B cell (primary cell): ENCODE results near the gene NPAS4. TPM values are rescaled to one million over a fixed set of nuclear protein-coding genes. Genes with fewer than 3 reads are reported as not detected.
A peak's percentile ranks its signal among the peaks of the same experiment; 100 is the strongest.

ENCODE experiments used
- ATAC-seq: fragments of 200-7000 bp; cut with Tn5 transposase; one replicate; pipeline ENCODE4 v1.10.0; 2021; ENCODE audit warnings: low read depth, mild to moderate bottlenecking, moderate number of reproducible peaks, moderate library complexity
- CTCF ChIA-PET: fragments of 350-600 bp; sonication (Branson Sonifier 250); formaldehyde crosslinking; loops from one replicate; lab custom pipeline; 2021; ENCODE audit warnings: antibody characterized with exemption, inconsistent platforms; lab: Charles Lee
- POLR2A ChIA-PET: fragments of 350-600 bp; sonication (Branson Sonifier 250); formaldehyde crosslinking; loops from one replicate; lab custom pipeline; 2021; ENCODE audit warnings: antibody characterized with exemption; lab: Charles Lee
- DNase-seq: peaks from one replicate; pipeline ENCODE4 v3.0.0; 2013
- H2AFZ ChIP-seq: 2 replicates; pipeline ENCODE4 v1.6.1; 2012; ENCODE audit warnings: mild to moderate bottlenecking, low read depth, low read length; ENCODE audit not compliant: insufficient read depth, poor library complexity, severe bottlenecking
- H3K27ac ChIP-seq, 2 donors: 1 replicate in 1 of 2; 2 replicates in 1 of 2; pipeline ENCODE4 v1.5.1; 2012 to 2013; ENCODE audit warnings: low read length in 2 of 2, mild to moderate bottlenecking in 2 of 2, moderate library complexity in 1 of 2
- H3K27me3 ChIP-seq, 4 experiments: fragments of 200-600 bp in 1 of 4; sonication (generic) in 1 of 4; replicated peaks in 1 of 4; 1 replicate in 2 of 4; 2 replicates in 2 of 4; pipeline versions ENCODE4 v1.6.1 to v1.7.0; 2013 to 2016; ENCODE audit warnings: low read length in 3 of 4, mild to moderate bottlenecking in 2 of 4, mixed read lengths in 1 of 4, moderate library complexity in 1 of 4; ENCODE audit not compliant: insufficient read depth in 4 of 4, control insufficient read depth in 3 of 4; ENCODE audit errors: control extremely low read depth in 1 of 4
- H3K36me3 ChIP-seq, 2 experiments: replicated peaks in 1 of 2; 1 replicate in 1 of 2; 2 replicates in 1 of 2; pipeline versions ENCODE4 v1.6.1 to v1.7.1; 2013; ENCODE audit warnings: low read length in 1 of 2; ENCODE audit not compliant: insufficient read depth in 2 of 2, control insufficient read depth in 1 of 2; ENCODE audit errors: control extremely low read depth in 1 of 2, extremely low read depth in 1 of 2
- H3K4me1 ChIP-seq, 2 donors: fragments of 200-600 bp in 1 of 2; sonication (generic) in 1 of 2; 1 replicate in 1 of 2; 2 replicates in 1 of 2; pipeline versions ENCODE4 v1.5.1 to v1.6.1; 2013 to 2017; ENCODE audit warnings: low read length in 2 of 2; ENCODE audit not compliant: control insufficient read depth in 2 of 2, insufficient read depth in 2 of 2
- H3K4me2 ChIP-seq: replicated peaks from 2 replicates; pipeline ENCODE3; 2012; ENCODE audit warnings: mild to moderate bottlenecking, low read depth, low read length; ENCODE audit not compliant: poor library complexity, severe bottlenecking
- H3K4me3 ChIP-seq, 5 experiments: fragments of 200-600 bp in 1 of 5; sonication (generic) in 1 of 5; 1 replicate in 3 of 5; 2 replicates in 2 of 5; pipeline versions ENCODE4 v1.5.1 to v1.7.0; 2011 to 2016; ENCODE audit warnings: low read length in 4 of 5, mild to moderate bottlenecking in 4 of 5, low read depth in 2 of 5, control low read depth in 1 of 5, moderate library complexity in 1 of 5; ENCODE audit not compliant: insufficient read depth in 1 of 5; ENCODE audit errors: control extremely low read depth in 1 of 5, extremely low read depth in 1 of 5
- H3K79me2 ChIP-seq: fragments of 200-600 bp; sonication (generic); one replicate; pipeline ENCODE4 v1.6.0; 2016; ENCODE audit warnings: low read length; ENCODE audit not compliant: control insufficient read depth, insufficient read depth
- H3K9ac ChIP-seq: fragments of 200-600 bp; sonication (generic); 2 replicates; pipeline ENCODE4 v1.6.1; 2017; ENCODE audit warnings: mild to moderate bottlenecking, low read length, moderate library complexity
- H3K9me3 ChIP-seq, 3 donors: one replicate each; pipeline versions ENCODE4 v1.6.1 to v1.7.1; 2013; ENCODE audit warnings: low read length in 2 of 3; ENCODE audit not compliant: control insufficient read depth in 2 of 3, insufficient read depth in 1 of 3; ENCODE audit errors: control extremely low read depth in 1 of 3
- H4K20me1 ChIP-seq: 2 replicates; pipeline ENCODE4 v1.6.0; 2012; ENCODE audit warnings: mild to moderate bottlenecking, low read length; ENCODE audit not compliant: insufficient read depth, control insufficient read depth, poor library complexity, severe bottlenecking
- H3K27ac Mint-ChIP-seq: one replicate; pipeline ENCODE4 v1.8.0; 2021; ENCODE audit warnings: mixed read lengths
- H3K27me3 Mint-ChIP-seq: one replicate; pipeline ENCODE4 v1.8.0; 2021; ENCODE audit warnings: mixed read lengths
- H3K4me1 Mint-ChIP-seq: one replicate; pipeline ENCODE4 v1.8.0; 2021; ENCODE audit warnings: mixed read lengths
- H3K4me3 Mint-ChIP-seq: one replicate; pipeline ENCODE4 v1.8.0; 2021; ENCODE audit warnings: mixed read lengths
- H3K9me3 Mint-ChIP-seq: one replicate; pipeline ENCODE4 v1.8.0; 2022; ENCODE audit warnings: mixed read lengths; ENCODE audit not compliant: insufficient read depth
- EZH2 ChIP-seq: IDR thresholded peaks from 2 replicates; pipeline ENCODE4 v1.6.1; 2012; ENCODE audit warnings: borderline replicate concordance, low read depth, mild to moderate bottlenecking, moderate library complexity, low read length; ENCODE audit not compliant: insufficient read depth, poor library complexity, severe bottlenecking
- WGBS: methylation state at CpG from one replicate; pipeline ENCODE4 v1.1.5; 2013; ENCODE audit warnings: missing lambda C conversion rate; ENCODE audit not compliant: insufficient coverage; 5-methylcytosine and 5-hydroxymethylcytosine counted together
- intact Hi-C: fragments of 100-400 bp; cut with micrococcal nuclease; formaldehyde crosslinking; loops from one replicate; pipeline ENCODE4 v1.10.0; 2022
- polyA plus RNA-seq: library from polyadenylated mRNA; depleted of rRNA; stranded (reverse); fragments of >200 nt; gene quantifications from 2 replicates; pipeline ENCODE4 v1.2.3, GENCODE V29; 2012
- total RNA-seq, 2 donors: library from RNA; stranded (reverse); fragments of 120-200 nt in 1 of 2; gene quantifications; 1 replicate in 1 of 2; 2 replicates in 1 of 2; pipeline versions ENCODE4 v1.2.3 to v1.2.4, GENCODE V29; 2013 to 2022
- TF ChIP-seq, protein P1 (sequence below): fragments of 200-600 bp; IDR thresholded peaks from one replicate; pipeline ENCODE4 v1.8.0; 2022; ENCODE audit warnings: antibody characterized with exemption, mild to moderate bottlenecking

Gene NPAS4
- total and polyA plus RNA-seq, 2 donors (not counting 1 experiment from before 2014, with no cell fraction given) = not detected

DNA sequence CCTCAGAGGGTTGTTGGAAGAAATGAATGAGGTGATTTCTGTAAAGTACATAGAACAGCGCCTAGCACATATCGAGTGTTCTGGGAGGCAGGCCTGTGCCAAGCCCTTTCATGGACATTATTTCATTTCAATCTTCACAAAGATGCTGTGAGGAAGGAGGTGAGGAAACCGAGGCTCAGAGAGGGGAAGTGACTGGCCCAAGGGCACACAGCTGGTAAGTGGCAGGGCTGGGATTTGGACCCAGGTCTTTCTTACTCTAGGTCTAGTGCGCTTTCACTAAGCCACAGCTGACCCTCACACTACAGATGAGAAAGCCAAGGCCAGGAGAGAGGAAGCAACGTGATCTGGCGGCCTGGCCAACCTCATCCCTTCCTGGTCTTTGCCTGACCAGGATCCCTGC is 47.9 kb downstream of the NPAS4 start:
- Histone ChIP-seq H3K9ac (no peak overlapping the region), H3K36me3 (no peaks in the 10 kb centered on the region), H3K4me2 (no peak overlapping the region), H3K4me3 (no peak overlapping the region), H3K4me1 (peaks cover 27 to 29% of the 10 kb centered on the region in 2 donors), H2AFZ (no peak overlapping the region), H3K9me3 (no peaks in the 10 kb centered on the region), H3K79me2 (peaks cover 4% of the 10 kb centered on the region), H4K20me1 (no peaks in the 10 kb centered on the region), H3K27me3 (no peaks in the 10 kb centered on the region), H3K27ac (no peak overlapping the region)
- POLR2A ChIA-PET = interaction anchor here (0.6 to 1.2 kb wide), 3 partner anchors 12 to 78 kb away, joined by 4 to 6 read pairs (median 5); partner anchors contain the start of gene DPP3
- TF ChIP-seq, protein P1, sequence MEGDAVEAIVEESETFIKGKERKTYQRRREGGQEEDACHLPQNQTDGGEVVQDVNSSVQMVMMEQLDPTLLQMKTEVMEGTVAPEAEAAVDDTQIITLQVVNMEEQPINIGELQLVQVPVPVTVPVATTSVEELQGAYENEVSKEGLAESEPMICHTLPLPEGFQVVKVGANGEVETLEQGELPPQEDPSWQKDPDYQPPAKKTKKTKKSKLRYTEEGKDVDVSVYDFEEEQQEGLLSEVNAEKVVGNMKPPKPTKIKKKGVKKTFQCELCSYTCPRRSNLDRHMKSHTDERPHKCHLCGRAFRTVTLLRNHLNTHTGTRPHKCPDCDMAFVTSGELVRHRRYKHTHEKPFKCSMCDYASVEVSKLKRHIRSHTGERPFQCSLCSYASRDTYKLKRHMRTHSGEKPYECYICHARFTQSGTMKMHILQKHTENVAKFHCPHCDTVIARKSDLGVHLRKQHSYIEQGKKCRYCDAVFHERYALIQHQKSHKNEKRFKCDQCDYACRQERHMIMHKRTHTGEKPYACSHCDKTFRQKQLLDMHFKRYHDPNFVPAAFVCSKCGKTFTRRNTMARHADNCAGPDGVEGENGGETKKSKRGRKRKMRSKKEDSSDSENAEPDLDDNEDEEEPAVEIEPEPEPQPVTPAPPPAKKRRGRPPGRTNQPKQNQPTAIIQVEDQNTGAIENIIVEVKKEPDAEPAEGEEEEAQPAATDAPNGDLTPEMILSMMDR = no peak
- TF ChIP-seq EZH2 = no peak
- CTCF ChIA-PET = interaction anchor here (0.8 to 5.8 kb wide), 4 partner anchors 11 to 100 kb away, joined by 4 to 41 read pairs (median 8); partner anchors contain the start of genes CTSF, DPP3 and MRPL11
- intact Hi-C loops = loop anchor here (5.0 kb wide), 1 partner anchor 209 kb away; the partner anchor contains the start of gene RBM4B
- Mint-ChIP-seq H3K27me3 (no peaks in the 10 kb centered on the region), H3K27ac (no peak overlapping the region), H3K4me3 (peak overlapping the region; percentile 55), H3K9me3 (no peaks in the 10 kb centered on the region), H3K4me1 (peaks cover 29% of the 10 kb centered on the region)
- 95% methylated on average over 3 of the region's 6 CpGs for WGBS
- DNase-seq = no peak
- ATAC-seq = no peak

DNA sequence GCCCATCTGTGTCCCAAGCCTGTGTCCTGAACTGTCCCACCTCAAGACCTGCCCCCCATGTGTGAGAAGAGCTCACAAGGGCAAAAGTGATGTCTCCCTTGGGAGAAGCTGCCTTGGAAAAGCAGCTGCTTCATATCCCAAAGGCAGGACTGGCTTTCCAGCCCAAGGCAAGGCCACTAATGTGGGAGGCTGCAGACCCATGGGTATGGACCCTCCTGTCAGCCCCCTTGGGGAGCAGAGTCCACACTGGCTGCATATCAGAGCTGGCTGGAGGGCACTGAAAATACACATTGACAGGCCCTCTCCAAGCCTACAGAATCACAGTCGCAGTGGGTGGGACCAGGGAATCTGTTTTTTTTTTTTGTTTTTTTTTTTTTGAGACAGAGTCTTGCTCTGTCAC is 48.6 kb downstream of the NPAS4 start:
- intact Hi-C loops = loop anchor here (5.0 kb wide), 1 partner anchor 208 kb away; the partner anchor contains the start of gene RBM4B
- H3K27ac ChIP-seq = no peak overlapping the region
- Mint-ChIP-seq H3K4me1 (peaks cover 27% of the 10 kb centered on the region), H3K27me3 (no peaks in the 10 kb centered on the region), H3K4me3 (no peak overlapping the region), H3K9me3 (no peaks in the 10 kb centered on the region), H3K27ac (no peak overlapping the region)
- peaks cover 27 to 29% of the 10 kb centered on the region in 2 donors for H3K4me1 ChIP-seq
- ATAC-seq (no peak), DNase-seq (no peak)
- no peak overlapping the region for H3K4me2 ChIP-seq
- H3K9ac ChIP-seq = no peak overlapping the region
- H3K27me3 ChIP-seq = no peaks in the 10 kb centered on the region
- CTCF ChIA-PET = interaction anchor here (0.8 to 5.8 kb wide), 4 partner anchors 10 to 54 kb away, joined by 3 to 41 read pairs (median 8); partner anchors contain the start of genes DPP3 and MRPL11
- WGBS = no CpG with 5 or more reads among the region's 1 CpG
- H3K9me3 ChIP-seq = no peaks in the 10 kb centered on the region
- H3K79me2 ChIP-seq = peaks cover 4% of the 10 kb centered on the region
- H3K4me3 ChIP-seq = no peak overlapping the region
- POLR2A ChIA-PET = interaction anchor here (0.7 to 1.2 kb wide), 3 partner anchors 11 to 73 kb away, joined by 3 to 5 read pairs (median 4); partner anchors contain the start of gene DPP3
- H2AFZ ChIP-seq = no peak overlapping the region
- no peaks in the 10 kb centered on the region for H3K36me3 ChIP-seq
- TF ChIP-seq EZH2 = no peak
- TF ChIP-seq, protein P1 = no peak
- H4K20me1 ChIP-seq = no peaks in the 10 kb centered on the region
